Stimulated activated CD8-positive, alpha-beta memory T cell treated with anti-CD3 and anti-CD28 coated beads, Interleukin-12 subunit alpha, Interleukin-12 subunit beta, amount 100 ng/mL, for 24 hours (primary cell): ENCODE data around the gene NR4A1.

Experiments
- DNase-seq: peaks from one replicate; pipeline ENCODE4 v3.0.0-alpha.2; 2020; ENCODE audit errors: extremely low read depth

NR4A1 gene

DNA sequence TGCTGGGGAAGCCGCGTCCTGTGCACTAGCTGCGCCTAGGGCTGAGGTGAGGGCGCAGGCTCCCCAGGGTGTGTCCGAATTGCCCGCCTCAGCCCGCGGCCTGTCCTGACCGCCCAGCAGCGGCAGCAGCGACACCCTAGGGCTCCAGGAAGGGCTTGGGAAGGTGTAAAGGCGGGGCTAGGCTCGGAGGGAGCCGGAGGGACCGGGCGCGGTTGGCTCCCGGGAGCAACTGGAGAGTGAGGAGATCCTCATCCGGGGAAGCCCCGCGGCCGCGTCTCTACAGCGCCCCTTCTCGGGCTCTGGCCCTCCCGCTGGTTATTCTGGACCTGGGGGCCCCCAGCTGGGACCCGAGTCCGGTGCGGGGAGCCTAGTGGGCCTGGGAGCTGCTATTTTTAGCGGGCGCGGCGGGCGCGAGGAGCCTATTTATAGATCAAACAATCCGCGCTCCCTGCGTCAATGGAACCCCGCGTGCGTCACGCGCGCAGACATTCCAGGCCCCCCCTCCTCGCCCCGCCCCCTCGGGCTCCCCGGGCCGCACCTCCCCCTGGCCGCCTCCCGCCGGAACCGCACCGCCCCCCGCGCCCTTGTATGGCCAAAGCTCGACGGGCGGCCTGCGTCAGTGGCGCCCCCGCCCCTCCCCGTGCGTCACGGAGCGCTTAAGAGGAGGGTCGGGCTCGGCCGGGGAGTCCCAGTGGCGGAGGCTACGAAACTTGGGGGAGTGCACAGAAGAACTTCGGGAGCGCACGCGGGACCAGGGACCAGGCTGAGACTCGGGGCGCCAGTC is at the start of gene NR4A1:
NR4A1 (plus strand) TSS at position 685 of the 784 bp plus-strand sequence. CDS start 2,887 bp downstream, outside the sequence.
- DNase-seq: peak; percentile 98

DNA sequence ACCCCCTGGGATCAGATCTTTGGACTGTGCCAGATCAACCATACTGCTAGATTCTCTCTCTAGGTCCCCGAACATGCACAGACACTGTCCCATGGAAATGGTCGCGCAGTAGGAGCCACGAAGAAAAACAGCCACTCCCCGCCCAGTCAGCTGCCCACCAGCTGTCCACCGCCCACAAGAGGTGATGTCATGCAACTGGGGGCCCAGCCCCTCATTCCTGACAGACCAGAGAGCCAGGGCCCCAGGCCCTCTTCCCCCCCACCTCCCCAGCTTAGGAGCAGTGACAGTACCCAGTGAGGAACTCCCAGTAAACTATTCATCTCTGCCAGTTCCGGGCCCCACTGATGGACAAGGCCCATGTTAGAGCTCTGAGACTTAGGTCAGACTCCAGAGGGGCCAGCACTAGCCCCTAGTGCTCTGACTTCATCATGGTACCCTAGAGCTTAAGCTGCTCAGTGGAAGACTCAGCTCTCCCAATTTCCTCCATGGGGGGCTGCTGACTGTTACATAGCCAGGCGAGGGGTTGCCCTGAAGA is 48.2 kb upstream of the NR4A1 start:
- no peak for DNase-seq

DNA sequence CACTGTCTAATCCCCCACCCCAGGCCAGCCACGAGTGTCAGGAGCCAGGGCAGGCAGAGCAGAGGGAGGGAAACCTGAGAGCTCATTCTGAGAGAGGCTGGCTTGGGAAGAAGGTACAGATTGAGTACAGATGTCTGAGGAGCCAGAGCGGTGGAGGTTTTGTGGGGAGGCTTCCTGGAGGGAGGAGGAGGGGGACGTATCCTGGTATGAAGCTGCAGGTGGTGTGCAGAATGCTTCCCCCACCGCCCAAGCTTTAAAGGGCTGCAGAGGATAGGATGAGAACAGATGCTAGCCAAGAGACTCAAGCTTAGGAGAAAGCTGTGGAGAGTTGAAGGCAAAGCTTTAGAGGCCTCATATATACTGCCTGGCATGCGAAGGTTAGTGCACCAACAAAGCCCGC is 47.7 kb upstream of the NR4A1 start:
- no peak for DNase-seq

DNA sequence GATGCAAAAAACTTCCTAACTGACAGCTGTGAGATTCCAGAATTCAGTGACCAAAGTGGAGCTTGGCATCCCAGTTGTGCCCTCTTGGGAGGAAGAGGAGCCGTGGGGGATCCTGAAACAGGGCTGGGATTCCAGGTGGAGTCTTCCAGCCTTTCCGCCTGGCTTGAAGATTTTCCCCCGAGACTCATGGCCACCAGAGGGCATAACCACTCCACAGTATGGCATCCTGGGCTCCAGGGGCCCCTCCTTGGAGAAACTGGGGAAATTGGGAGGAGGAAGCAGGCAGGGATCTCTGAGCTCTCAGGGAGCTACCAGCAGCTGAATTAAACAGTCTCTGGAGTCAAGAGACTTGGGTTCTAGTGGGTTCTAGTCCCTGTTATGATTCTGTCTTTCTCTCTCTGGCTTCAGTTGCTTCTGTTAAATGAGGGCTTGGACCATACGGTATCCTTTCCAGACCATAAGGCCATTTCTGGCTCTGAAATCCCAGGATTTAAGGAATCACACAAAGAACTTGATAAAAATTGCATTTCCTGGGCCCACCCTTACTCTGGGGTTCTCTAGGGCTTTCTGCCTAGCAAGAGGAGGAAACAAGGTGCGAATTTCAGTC is 47.1 kb upstream of the NR4A1 start:
- no peak for DNase-seq

DNA sequence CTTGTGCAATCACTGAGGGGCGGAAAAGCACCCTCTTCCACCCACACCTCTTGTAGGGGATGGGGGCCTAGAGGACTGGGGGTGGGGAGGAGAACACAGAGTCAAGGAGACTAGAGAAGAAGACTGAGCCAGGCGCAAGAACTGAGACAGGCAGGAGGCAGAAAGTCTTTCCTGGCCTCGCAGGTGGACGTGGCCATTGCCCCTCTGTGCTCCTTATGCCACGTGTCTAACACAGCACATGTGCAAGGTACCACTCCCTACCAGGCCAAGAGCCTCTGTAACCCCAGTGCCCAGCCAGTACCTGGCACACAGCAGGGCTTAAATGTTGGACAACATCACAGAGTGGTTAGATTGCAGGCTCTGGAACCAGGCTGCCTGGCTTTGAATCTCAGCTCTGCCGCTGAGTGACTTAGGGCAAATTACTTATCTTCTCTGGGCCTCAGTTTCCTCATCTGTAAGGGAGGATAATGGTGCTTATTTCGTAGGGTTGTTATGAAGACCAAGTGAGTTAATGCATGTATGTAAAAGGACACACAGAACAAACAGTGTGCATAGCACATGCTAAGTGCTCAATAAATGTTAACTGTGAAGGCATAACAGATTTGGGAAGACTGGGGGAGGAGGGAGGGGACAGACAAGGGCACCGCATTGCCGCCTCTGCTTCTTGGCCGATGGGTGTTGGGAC is 45.9 kb upstream of the NR4A1 start:
- DNase-seq: no peak

DNA sequence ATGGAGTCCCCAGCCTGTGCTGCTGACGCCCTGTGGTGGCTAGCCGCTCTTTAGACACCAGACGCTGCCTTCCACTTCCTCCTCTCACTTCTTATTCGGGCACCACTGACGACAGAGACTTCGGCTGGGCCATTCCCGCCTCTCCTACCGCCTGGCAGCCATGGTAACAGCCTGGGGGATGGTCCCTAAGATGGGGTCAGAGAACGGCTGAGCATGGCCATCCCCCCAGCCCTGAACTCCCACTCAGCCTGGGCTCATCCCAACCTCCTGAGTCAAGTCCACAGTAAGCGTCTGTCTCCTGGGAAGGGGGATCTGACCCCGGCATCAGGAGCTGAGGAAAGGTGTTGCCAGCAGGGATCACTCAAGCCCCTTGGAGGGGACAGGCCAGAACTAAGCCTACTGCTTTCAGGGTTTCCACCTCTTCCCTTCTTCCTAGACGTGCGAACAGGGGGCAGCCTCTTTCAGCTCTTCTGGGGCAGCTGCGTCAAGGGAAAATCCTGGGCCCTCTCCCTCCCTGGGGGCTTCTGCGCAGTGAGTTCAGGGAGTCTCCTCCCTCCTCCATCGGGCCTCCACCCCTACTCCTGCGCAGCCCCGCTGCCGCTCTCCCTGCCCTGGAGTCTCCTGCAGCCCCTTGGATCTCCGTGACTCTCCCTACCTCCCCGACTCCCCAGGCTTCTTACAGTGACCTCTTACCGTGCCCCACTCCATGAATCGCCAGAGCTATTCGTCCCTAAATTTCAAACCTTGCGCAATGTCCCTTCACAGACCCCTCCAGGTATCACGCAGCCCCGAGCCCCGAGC is 45.1 kb upstream of the NR4A1 start:
- DNase-seq: no peak

DNA sequence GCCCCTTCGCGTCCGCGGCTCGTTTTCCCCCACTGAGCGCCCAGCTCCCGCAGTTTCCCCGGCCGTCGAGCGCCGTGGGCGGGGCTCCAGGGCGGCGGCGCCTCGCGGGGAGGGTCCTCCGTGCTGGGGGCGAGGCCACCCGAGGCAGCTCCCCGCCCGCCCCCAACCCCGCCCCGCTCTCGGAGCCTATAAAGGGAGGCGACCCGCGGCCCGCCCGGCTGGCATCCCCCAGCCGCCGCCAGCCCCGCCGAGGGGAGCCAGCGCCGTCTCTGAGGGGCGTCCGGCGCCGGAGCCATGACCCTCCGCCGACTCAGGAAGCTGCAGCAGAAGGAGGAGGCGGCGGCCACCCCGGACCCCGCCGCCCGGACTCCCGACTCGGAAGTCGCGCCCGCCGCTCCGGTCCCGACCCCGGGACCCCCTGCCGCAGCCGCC is 44.5 kb upstream of the NR4A1 start, which contains the start of gene TAMALIN:
TAMALIN (plus strand) TSS at position 221 of the 432 bp plus-strand sequence; CDS start at position 295, 74 bp downstream.
- DNase-seq: no peak

DNA sequence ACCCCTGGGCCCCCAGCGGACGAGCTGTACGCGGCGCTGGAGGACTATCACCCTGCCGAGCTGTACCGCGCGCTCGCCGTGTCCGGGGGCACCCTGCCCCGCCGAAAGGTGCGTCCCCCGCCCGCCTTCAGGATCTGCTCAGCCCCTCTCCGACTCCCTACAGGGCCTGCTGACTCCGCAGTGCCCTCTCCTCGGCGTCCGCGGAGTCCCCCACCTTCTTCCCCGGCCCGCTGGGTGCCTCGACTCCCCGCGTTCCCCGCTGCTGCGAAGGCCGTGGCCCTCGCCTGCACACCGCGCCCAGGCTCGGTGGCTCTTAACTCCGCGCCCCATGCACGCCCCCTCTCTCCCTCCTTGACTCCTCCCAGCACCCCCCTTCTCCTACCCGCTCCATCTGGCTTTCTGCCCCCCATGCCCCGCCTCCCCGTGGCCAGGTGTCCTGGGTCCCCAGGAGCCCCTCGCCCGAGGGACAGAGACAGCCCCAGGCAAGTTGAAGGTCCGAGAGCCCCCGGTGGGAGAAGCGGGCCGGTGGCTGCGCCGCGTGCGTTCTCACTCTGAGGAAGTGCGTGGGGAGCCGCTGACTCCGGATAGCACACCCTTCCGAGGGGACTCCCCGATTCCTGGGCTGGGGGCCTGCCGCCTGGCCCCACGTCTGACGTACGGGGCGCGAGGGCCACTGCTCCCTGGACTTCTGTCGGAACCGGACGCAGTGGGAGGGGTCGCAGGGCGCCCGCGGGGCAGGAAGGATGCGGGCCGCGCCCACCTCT is 43.9 kb upstream of the NR4A1 start:
- no peak for DNase-seq

DNA sequence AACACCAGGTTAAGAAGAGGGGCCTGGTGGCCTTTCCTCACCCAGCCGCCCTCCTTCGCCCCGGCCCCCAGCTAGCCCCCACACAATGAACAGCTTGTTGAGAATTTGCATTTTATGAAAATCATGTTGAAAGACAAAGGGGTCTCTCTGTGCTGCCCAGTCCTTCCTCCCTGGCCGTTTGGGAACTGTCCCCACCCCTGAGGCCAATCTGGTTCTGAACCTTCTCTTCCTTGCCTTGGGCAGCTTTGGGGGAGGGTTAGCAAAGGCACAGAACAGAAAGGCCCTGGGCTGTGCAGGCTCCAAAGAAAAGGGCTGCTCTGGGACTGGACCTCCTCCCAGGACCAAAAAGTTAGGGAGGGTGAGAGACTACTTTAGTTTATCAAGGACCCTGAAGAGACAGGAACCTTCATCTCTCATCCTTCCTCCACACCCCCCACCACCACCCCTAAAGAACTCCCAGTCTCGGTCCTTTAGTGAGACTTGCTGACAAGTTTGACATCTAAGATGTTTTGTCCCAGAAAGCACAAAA is 43.2 kb upstream of the NR4A1 start:
- no peak for DNase-seq

DNA sequence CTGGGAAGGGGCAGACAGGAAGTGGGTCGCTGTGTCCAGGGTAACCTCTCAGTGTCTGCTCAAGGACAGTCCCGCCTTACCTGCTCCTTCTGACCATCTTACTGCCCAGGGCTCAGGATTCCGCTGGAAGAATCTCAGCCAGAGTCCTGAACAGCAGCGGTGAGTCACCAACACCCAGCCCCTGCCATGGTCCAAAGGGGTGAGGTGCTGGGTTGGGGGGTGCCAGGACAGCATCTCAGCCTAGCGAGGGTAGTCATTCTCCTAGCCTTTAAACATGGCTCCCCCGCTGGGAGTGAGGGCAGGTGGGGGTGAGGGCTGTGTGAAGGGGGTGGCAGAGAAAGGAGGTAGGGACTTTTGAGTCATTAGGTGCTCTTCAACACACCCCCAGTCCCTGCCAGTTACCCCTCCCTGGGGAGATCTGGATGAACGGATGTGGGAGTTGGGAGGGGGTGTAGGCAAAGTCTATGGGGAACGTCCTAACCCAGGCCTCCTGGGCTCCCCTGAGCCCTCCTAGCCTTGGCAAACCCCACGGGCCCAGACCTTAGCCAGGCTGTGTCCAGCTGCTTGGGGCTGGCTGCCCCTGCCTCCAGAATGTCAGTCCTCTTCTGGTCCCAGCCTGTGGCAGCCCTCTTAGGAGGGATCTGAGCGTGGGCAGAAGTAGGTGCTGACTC is 42.0 kb upstream of the NR4A1 start:
- DNase-seq: no peak

DNA sequence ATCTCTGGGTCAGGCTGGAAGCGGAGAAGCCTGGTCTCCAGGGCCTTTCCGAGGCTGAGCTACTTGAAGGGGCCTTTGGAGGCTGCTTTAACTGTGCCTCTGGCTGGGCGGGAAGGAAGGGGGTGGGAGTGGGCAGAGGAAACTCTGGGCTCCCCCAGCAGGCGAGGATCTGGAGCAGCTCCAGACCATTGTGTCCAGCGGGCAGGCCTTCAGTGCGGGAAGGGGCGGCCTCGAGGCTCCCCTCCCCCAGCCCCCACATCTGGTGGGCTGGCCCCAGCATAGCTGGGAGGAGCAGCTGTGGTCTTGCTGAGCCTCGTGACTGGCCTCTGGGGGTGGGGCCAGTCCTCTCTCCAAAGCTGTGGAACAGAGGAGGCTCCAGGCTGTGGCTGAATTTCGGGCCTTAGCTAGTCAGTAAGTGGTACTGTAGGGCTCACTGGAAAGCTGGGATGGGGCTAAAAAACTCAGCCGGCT is 41.1 kb upstream of the NR4A1 start:
- no peak for DNase-seq

DNA sequence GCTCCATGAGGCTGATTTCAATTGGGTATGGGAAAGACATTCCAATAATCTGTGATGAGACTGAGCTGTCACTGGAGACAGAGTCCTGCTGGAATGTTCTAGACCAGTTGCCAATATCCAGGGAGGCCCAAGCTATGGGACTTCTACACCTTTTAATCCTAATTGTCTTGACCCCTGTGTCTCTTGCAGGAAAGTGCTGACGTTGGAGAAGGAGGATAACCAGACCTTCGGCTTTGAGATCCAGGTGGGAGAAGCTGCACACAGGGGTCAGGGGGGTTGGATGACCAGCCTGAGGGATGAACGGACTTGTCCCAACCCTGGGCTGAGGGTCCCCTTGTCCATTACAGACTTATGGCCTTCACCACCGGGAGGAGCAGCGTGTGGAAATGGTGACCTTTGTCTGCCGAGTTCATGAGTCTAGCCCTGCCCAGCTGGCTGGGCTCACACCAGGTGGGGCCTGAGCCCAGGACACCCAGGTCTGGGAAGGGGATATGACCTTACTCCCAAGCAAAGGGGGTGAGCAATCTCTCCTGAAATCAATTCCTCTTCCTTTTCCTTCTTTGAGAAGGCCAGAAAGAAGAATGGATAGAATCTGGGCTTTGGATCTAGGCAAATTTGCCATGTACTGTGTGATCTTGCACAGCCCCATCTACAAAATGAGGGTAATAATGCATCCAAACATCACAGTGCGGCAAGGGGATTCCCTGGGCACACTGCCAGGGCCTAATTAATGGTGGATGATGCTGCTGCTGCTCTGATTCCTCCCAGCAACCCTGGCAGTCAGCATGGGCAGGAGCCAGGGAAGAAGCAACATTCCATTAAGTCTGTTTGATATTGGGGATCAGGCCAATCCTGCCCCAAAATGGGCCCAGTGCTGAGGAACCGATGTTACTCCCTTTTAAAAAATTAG is 40.3 kb upstream of the NR4A1 start:
- no peak for DNase-seq

DNA sequence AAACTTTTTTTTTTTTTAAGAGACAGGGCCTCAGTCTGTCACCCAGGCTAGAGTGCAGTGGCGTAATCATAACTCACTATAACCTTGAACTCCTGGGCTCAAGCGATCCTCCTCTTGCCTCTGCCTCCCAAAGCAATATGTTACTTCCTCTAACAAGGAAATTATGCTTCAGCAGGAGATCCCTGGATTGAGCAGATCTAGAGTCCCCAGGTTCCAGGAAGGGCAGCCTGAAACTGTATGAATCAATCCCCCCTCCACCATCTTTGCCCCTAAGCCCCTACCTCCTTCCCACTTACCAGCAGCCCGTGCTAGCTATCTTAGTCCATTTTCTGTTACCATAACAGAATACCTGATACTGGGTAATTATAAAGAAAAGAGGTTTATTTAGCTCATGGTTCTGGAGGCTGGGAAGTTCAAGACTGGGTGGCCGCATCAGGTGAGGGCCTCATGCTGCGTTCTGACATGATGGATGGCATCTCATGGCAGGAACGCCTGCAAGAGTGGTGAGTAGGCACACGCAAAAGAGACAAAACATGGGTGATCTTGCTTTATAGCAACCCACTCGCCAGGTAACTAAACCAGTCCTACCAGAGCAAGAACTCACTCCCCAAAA is 39.5 kb upstream of the NR4A1 start:
- DNase-seq: no peak

DNA sequence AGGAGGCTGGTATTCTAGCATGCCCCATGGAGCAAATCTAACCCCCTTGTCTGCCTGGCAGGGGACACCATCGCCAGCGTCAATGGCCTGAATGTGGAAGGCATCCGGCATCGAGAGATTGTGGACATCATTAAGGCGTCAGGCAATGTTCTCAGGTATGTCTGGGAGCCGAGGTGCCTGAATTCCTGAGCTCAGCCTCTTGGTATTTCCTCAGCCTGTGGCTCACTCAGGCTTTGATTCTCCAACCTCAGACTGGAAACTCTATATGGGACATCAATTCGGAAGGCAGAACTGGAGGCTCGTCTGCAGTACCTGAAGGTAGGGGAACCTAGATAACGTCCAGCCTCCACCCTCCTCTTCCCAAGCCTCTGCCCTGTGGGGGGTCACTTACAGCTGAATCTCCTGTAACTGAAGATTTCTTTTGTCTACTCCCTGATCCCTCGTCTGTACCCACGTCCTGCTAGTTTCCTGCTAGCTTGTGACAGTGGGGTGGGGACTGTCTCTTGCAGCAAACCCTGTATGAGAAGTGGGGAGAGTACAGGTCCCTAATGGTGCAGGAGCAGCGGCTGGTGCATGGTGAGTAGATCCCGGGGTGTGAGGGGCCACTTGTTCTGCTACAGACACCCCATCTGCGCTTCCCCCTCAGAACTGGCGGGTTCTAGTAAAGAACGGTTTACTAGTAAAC is 37.5 kb upstream of the NR4A1 start:
- DNase-seq: no peak

DNA sequence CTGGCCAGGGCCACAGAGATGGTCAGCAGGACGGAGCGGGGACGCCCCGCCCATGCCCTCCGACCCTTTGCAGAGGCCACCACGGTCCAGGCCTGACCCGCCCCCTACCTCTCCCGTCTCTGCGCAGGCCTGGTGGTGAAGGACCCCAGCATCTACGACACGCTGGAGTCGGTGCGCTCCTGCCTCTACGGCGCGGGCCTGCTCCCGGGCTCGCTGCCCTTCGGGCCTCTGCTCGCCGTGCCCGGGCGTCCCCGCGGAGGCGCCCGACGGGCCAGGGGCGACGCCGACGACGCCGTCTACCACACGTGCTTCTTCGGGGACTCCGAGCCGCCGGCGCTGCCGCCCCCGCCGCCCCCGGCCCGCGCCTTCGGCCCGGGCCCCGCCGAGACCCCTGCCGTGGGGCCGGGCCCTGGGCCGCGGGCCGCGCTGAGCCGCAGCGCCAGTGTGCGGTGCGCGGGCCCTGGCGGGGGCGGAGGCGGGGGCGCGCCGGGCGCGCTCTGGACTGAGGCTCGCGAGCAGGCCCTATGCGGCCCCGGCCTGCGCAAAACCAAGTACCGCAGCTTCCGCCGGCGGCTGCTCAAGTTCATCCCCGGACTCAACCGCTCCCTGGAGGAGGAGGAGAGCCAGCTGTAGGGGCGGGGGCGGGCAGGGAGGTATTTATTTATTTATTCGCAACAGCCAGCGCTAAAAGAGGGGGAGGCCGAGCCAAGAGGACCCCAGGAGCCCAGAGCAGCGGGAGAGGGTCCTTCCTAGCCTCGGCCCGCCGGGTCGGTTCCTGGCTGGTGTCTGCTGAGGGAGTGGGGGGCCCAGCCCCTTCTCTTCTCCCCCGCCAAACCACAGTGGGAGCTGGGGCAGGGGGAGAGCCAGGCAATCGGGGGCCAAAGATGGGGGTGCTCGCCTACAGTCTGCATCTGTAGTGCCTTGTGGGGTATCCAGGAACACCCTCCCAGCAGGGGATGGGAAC is 36.4 kb upstream of the NR4A1 start:
- no peak for DNase-seq

DNA sequence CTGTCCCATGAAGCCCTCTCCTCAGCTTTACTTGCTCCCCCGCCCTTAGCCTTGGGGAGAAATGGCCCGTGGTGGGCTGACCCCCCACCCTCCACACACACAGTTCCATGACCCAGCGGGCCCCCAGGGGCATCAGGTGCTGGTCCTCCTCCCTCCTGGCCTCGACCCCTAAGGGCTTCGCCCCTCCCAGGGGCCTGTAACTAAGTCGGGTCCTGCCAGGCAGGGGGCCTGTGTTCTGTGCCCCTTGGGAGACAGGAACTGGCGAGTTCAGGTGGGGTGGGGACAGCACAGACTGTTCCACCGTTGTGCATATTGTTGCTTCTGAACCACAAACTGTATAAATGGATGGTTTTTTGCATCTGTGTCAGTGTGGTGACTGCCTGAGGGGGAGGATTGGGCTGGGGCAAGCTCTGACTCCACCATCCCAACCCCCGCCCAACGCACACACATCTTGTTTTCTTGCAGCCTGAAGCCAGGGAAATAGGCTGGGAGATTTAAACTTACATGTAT is 35.7 kb upstream of the NR4A1 start:
- no peak for DNase-seq
